ENCODE data around the gene ITPRIPL2. TPM values are rescaled to one million over a fixed set of nuclear protein-coding genes. Genes with fewer than 3 reads are reported as not detected.

The ITPRIPL2 gene
- total RNA-seq, 2 experiments from 2014 or later = not detected

- no peak overlapping the region for H3K27ac ChIP-seq (ENCODE audit: low read depth, low read length, poor library complexity, severe bottlenecking)
- DNase-seq (ENCODE audit: low spot score) = no peak
- H3K36me3 ChIP-seq (ENCODE audit: insufficient read depth, low read length) = no peaks in the 10 kb centered on the region
- intact Hi-C loops (cut with micrococcal nuclease; ENCODE audit: unreplicated experiment) = no loop called here
- ChIA-PET POLR2A (interaction anchor here (0.6 kb wide), 1 partner anchor 58 kb away, joined by 3 read pairs; no protein-coding TSS in a partner anchor), CTCF (ENCODE audit: unreplicated experiment) (no interaction called here)
- no peaks in the 10 kb centered on the region; the same call in 1 of the 2 replicates for H3K9me3 ChIP-seq (ENCODE audit: low read length)
- H3K4me1 ChIP-seq (ENCODE audit: insufficient read depth, low read length, poor library complexity, severe bottlenecking) = no peaks in the 10 kb centered on the region
- no peaks in the 10 kb centered on the region for H4K20me1 ChIP-seq (ENCODE audit: insufficient read depth, low read length)
- no peaks in the 10 kb centered on the region for H3K9me2 ChIP-seq (ENCODE audit: insufficient read depth, low read length)
- H3K4me3 ChIP-seq (ENCODE audit: low read depth, low read length, poor library complexity, severe bottlenecking) = no peak overlapping the region
- H2AFZ ChIP-seq (ENCODE audit: low read length) = no peak overlapping the region
- H3K79me2 ChIP-seq (ENCODE audit: insufficient read depth, low read depth, low read length) = no peaks in the 10 kb centered on the region
- TF ChIP-seq EZH2phosphoT487 (IDR thresholded peaks at IDR 0.05; ENCODE audit: borderline replicate concordance, low read depth, low read length) (no peak), CTCF (conservative IDR thresholded peaks at IDR 0.05; ENCODE audit: low read length) (no peak)
- H3K4me2 ChIP-seq (ENCODE audit: low read length) = no peak overlapping the region
- no TSS peak for BruUV-seq (replicated peaks)
Measured at GRCh38 chr16:19163215-19163614, 49.5 kb downstream of the ITPRIPL2 start.

- H3K9me3 ChIP-seq (ENCODE audit: low read length) = no peaks in the 10 kb centered on the region; the same call in 1 of the 2 replicates
- H3K79me2 ChIP-seq (ENCODE audit: insufficient read depth, low read depth, low read length) = no peaks in the 10 kb centered on the region
- no peak overlapping the region for H3K27ac ChIP-seq (ENCODE audit: low read depth, low read length, poor library complexity, severe bottlenecking)
- no peak overlapping the region for H3K4me3 ChIP-seq (ENCODE audit: low read depth, low read length, poor library complexity, severe bottlenecking)
- H3K9me2 ChIP-seq (ENCODE audit: insufficient read depth, low read length) = no peaks in the 10 kb centered on the region
- no peak overlapping the region for H2AFZ ChIP-seq (ENCODE audit: low read length)
- POLR2A ChIA-PET = no interaction called here
- no peaks in the 10 kb centered on the region for H3K36me3 ChIP-seq (ENCODE audit: insufficient read depth, low read length)
- no peaks in the 10 kb centered on the region for H3K4me1 ChIP-seq (ENCODE audit: insufficient read depth, low read length, poor library complexity, severe bottlenecking)
- no peaks in the 10 kb centered on the region for H4K20me1 ChIP-seq (ENCODE audit: insufficient read depth, low read length)
- no TSS peak for BruUV-seq (replicated peaks)
- intact Hi-C loops (cut with micrococcal nuclease; ENCODE audit: unreplicated experiment) = no loop called here
- CTCF ChIA-PET (ENCODE audit: unreplicated experiment) = interaction anchor here (0.5 kb wide), 1 partner anchor 119 kb away, joined by 3 read pairs; no protein-coding TSS in a partner anchor
- TF ChIP-seq CTCF (conservative IDR thresholded peaks at IDR 0.05; ENCODE audit: low read length) = no peak
- TF ChIP-seq EZH2phosphoT487 (IDR thresholded peaks at IDR 0.05; ENCODE audit: borderline replicate concordance, low read depth, low read length) = no peak
- H3K4me2 ChIP-seq (ENCODE audit: low read length) = no peak overlapping the region
- DNase-seq (ENCODE audit: low spot score) = no peak
Measured at GRCh38 chr16:19164285-19164684, 50.5 kb downstream of the ITPRIPL2 start.

DNA sequence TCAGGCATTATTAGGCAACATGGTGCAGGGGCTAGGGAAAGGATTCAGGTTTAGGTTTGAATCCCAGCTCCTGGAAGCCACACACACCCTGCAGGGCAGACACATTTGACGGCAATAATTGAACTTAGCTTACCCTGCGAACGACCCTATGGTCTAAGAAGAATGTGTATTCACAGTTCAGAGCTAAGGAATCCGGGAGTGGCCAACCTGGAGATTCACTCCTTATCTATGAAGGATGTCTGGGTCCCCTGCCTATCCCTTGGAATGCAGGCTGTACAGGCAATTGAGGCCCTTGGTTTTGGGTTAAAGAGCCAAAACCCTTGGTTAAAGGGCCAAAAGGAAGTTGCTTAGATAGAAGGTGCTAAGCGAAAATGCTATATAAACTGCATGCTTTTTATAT, 51.3 kb downstream of the ITPRIPL2 start:
- H3K9me2 ChIP-seq (ENCODE audit: insufficient read depth, low read length) = no peaks in the 10 kb centered on the region
- CTCF ChIA-PET (ENCODE audit: unreplicated experiment) = no interaction called here
- no peaks in the 10 kb centered on the region for H3K4me1 ChIP-seq (ENCODE audit: insufficient read depth, low read length, poor library complexity, severe bottlenecking)
- DNase-seq (ENCODE audit: low spot score) = no peak
- no peaks in the 10 kb centered on the region for H3K36me3 ChIP-seq (ENCODE audit: insufficient read depth, low read length)
- BruUV-seq (replicated peaks) = no TSS peak
- no peaks in the 10 kb centered on the region for H3K79me2 ChIP-seq (ENCODE audit: insufficient read depth, low read depth, low read length)
- H3K9me3 ChIP-seq (ENCODE audit: low read length) = no peaks in the 10 kb centered on the region; the same call in 1 of the 2 replicates
- H4K20me1 ChIP-seq (ENCODE audit: insufficient read depth, low read length) = no peaks in the 10 kb centered on the region
- intact Hi-C loops (cut with micrococcal nuclease; ENCODE audit: unreplicated experiment) = loop anchor here (5.0 kb wide), 1 partner anchor 212 kb away; no protein-coding TSS in a partner anchor
- H3K4me2 ChIP-seq (ENCODE audit: low read length) = no peak overlapping the region
- H2AFZ ChIP-seq (ENCODE audit: low read length) = no peak overlapping the region
- TF ChIP-seq EZH2phosphoT487 (IDR thresholded peaks at IDR 0.05; ENCODE audit: borderline replicate concordance, low read depth, low read length) (no peak), CTCF (conservative IDR thresholded peaks at IDR 0.05; ENCODE audit: low read length) (no peak)
- no peak overlapping the region for H3K27ac ChIP-seq (ENCODE audit: low read depth, low read length, poor library complexity, severe bottlenecking)
- H3K4me3 ChIP-seq (ENCODE audit: low read depth, low read length, poor library complexity, severe bottlenecking) = no peak overlapping the region
- POLR2A ChIA-PET = no interaction called here

Measured in OCI-LY7 (cell line).